GM12878 (cell line): ENCODE measurements around the gene TEX9. TPM values are rescaled to one million over a fixed set of nuclear protein-coding genes. Genes with fewer than 3 reads are reported as not detected.

Source experiments
- BRCA1 ChIP-seq: IDR thresholded peaks from 2 replicates; pipeline ENCODE4 v1.6.1; 2011; ENCODE audit warnings: low read depth, low read length, improper control_type of control experiment
- CHD1 ChIP-seq: IDR thresholded peaks from 2 replicates; pipeline ENCODE4 v1.6.1; 2012; ENCODE audit warnings: low read depth, low read length, improper control_type of control experiment
- CREM ChIP-seq: IDR thresholded peaks from 2 replicates; pipeline ENCODE4 v1.6.1; 2014; ENCODE audit warnings: antibody characterized with exemption, low read depth
- E2F4 ChIP-seq: IDR thresholded peaks from 2 replicates; pipeline ENCODE4 v1.6.1; 2012; ENCODE audit warnings: low read depth, low read length, improper control_type of control experiment
- EED ChIP-seq: sonication (generic); IDR thresholded peaks from 2 replicates; pipeline ENCODE4 v1.6.1; 2016; ENCODE audit warnings: antibody characterized with exemption, low read depth
- EGR1 ChIP-seq, 2 experiments: IDR thresholded peaks; 1 replicate in 1 of 2; 2 replicates in 1 of 2; pipeline ENCODE4 v1.6.1; 2011 to 2012; ENCODE audit warnings: low read depth in 2 of 2, low read length in 2 of 2, borderline replicate concordance in 1 of 2, mild to moderate bottlenecking in 1 of 2, moderate library complexity in 1 of 2
- MEF2A ChIP-seq: IDR thresholded peaks from 2 replicates; pipeline ENCODE4 v1.6.1; 2011; ENCODE audit warnings: low read depth, mild to moderate bottlenecking, low read length, moderate library complexity; ENCODE audit not compliant: insufficient read depth
- MXI1 ChIP-seq: fragments of 150-350 bp; IDR thresholded peaks from 2 replicates; pipeline ENCODE4 v1.6.1; 2011; ENCODE audit warnings: low read depth, mild to moderate bottlenecking, inconsistent platforms, low read length, improper control_type of control experiment
- MYB ChIP-seq: fragments of 150-350 bp; IDR thresholded peaks from 2 replicates; pipeline ENCODE4 v1.6.1; 2014; ENCODE audit warnings: mild to moderate bottlenecking, low read depth, low read length, borderline replicate concordance
- NFIC ChIP-seq: IDR thresholded peaks from 2 replicates; pipeline ENCODE4 v1.6.1; 2012; ENCODE audit warnings: low read depth, mild to moderate bottlenecking, inconsistent platforms, low read length, moderate library complexity
- NRF1 ChIP-seq: conservative IDR thresholded peaks from 2 replicates; pipeline ENCODE4 v1.6.1; 2011; ENCODE audit warnings: mild to moderate bottlenecking, low read depth, low read length, improper control_type of control experiment
- PAX8 ChIP-seq: fragments of 450-650 bp; IDR thresholded peaks from 2 replicates; pipeline ENCODE4 v1.6.1; 2017; ENCODE audit warnings: mild to moderate bottlenecking, moderate library complexity
- POLR2AphosphoS5 ChIP-seq: IDR thresholded peaks from 2 replicates; pipeline ENCODE4 v1.6.1; 2011; ENCODE audit warnings: mild to moderate bottlenecking, low read length, inconsistent platforms
- RBBP5 ChIP-seq: fragments of 200-600 bp; sonication (generic); conservative IDR thresholded peaks from 2 replicates; pipeline ENCODE4 v1.6.1; 2016
- RCOR1 ChIP-seq: conservative IDR thresholded peaks from 2 replicates; pipeline ENCODE4 v1.6.1; 2012; ENCODE audit warnings: low read depth, low read length, improper control_type of control experiment
- SIN3A ChIP-seq: IDR thresholded peaks from 2 replicates; pipeline ENCODE4 v1.6.1; 2012; ENCODE audit warnings: low read depth, low read length, improper control_type of control experiment
- SKIL ChIP-seq: fragments of 450-650 bp; IDR thresholded peaks from 2 replicates; pipeline ENCODE4 v1.6.1; 2017; ENCODE audit warnings: mild to moderate bottlenecking, low read depth, inconsistent platforms; ENCODE audit not compliant: poor library complexity, severe bottlenecking
- SMAD5 ChIP-seq: IDR thresholded peaks from 2 replicates; pipeline ENCODE4 v1.6.1; 2016; ENCODE audit warnings: antibody characterized with exemption, low read depth
- TCF3 ChIP-seq: IDR thresholded peaks from 2 replicates; pipeline ENCODE4 v1.6.1; 2012; ENCODE audit warnings: low read depth, mild to moderate bottlenecking, low read length, borderline replicate concordance; ENCODE audit not compliant: insufficient read depth
- YY1 ChIP-seq: IDR thresholded peaks from 2 replicates; pipeline ENCODE4 v1.6.1; 2011; ENCODE audit warnings: low read depth, mild to moderate bottlenecking, low read length
- polyA plus RNA-seq, 11 experiments: library from polyadenylated mRNA; depleted of rRNA in 4 of 11; unstranded in 6 of 11; stranded (reverse) in 5 of 11; fragments of >200 nt; fragmentation: Nextera tagmentation in 4 of 11; fragmentation: Illumina TruSeq in 1 of 11; extraction: Ambion mirVana in 4 of 11; extraction: Trizol in 1 of 11; gene quantifications; 1 replicate in 1 of 11; 2 replicates in 10 of 11; pipeline versions ENCODE4 v1.2.1 to v1.2.3, GENCODE V29; 2011 to 2016; ENCODE audit warnings: inconsistent platforms in 2 of 11, missing spikeins in 2 of 11, low read depth in 1 of 11
- total RNA-seq, 4 experiments: library from RNA; depleted of rRNA in 3 of 4; stranded (reverse); fragments of >200 nt in 3 of 4; fragmentation: Illumina TruSeq in 1 of 4; extraction: Trizol in 1 of 4; gene quantifications; 2 replicates each; pipeline versions ENCODE4 v1.2.1 to v1.2.3, GENCODE V29; 2013 to 2021
- TF ChIP-seq, protein P1 (sequence below): fragments of 450-650 bp; IDR thresholded peaks from 2 replicates; pipeline ENCODE4 v1.6.1; 2017; ENCODE audit warnings: low read depth, mild to moderate bottlenecking, moderate library complexity
- TF ChIP-seq, protein P2 (sequence below): fragments of 150-350 bp; IDR thresholded peaks from 2 replicates; pipeline ENCODE4 v1.6.1; 2014; ENCODE audit warnings: mild to moderate bottlenecking, low read depth, low read length
- TF ChIP-seq, protein P3 (sequence below): IDR thresholded peaks from 2 replicates; pipeline ENCODE4 v1.6.1; 2012; ENCODE audit warnings: low read length, inconsistent platforms

Gene TEX9
- total and polyA plus RNA-seq, 10 of the 15 experiments (the other 5 are each of a cell fraction or from before 2014, with no cell fraction given): 9.0 to 155 (median 70.0) TPM

GRCh38 chr15:56365075-56365711 lies at the start of gene TEX9 (continued):
- TF ChIP-seq MEF2A: 0 out of 2 replicates have a peak, but pooled peaks have one; percentile 34
- peak; percentile 91 for TF ChIP-seq POLR2AphosphoS5
- TF ChIP-seq, protein P1, sequence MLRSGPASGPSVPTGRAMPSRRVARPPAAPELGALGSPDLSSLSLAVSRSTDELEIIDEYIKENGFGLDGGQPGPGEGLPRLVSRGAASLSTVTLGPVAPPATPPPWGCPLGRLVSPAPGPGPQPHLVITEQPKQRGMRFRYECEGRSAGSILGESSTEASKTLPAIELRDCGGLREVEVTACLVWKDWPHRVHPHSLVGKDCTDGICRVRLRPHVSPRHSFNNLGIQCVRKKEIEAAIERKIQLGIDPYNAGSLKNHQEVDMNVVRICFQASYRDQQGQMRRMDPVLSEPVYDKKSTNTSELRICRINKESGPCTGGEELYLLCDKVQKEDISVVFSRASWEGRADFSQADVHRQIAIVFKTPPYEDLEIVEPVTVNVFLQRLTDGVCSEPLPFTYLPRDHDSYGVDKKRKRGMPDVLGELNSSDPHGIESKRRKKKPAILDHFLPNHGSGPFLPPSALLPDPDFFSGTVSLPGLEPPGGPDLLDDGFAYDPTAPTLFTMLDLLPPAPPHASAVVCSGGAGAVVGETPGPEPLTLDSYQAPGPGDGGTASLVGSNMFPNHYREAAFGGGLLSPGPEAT: 0 out of 2 replicates have a peak, but pooled peaks have one; percentile 15
- no peak for TF ChIP-seq E2F4
- TF ChIP-seq NRF1: no peak
- peak; percentile 81; the same call in 1 of the 2 replicates for TF ChIP-seq RCOR1
- TF ChIP-seq, protein P2, sequence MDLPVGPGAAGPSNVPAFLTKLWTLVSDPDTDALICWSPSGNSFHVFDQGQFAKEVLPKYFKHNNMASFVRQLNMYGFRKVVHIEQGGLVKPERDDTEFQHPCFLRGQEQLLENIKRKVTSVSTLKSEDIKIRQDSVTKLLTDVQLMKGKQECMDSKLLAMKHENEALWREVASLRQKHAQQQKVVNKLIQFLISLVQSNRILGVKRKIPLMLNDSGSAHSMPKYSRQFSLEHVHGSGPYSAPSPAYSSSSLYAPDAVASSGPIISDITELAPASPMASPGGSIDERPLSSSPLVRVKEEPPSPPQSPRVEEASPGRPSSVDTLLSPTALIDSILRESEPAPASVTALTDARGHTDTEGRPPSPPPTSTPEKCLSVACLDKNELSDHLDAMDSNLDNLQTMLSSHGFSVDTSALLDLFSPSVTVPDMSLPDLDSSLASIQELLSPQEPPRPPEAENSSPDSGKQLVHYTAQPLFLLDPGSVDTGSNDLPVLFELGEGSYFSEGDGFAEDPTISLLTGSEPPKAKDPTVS: no peak
- 0 out of 2 replicates have a peak, but pooled peaks have one; percentile 38 for TF ChIP-seq TCF3
- no peak for TF ChIP-seq PAX8
- TF ChIP-seq MYB: no peak
- peak; percentile 49; the same call in 1 of the 2 replicates for TF ChIP-seq NFIC
- 0 out of 2 replicates have a peak, but pooled peaks have one; percentile 59 for TF ChIP-seq SIN3A
- peak; percentile 65 for TF ChIP-seq BRCA1
- TF ChIP-seq EGR1 (IDR thresholded peaks at IDR 0.05; ENCODE audit: borderline replicate concordance in 1 of 2, low read depth in 2 of 2, low read length in 2 of 2): peak in 1 of 2 experiments; percentile 75; a peak in 1 of 3 replicates
- peak; percentile 83 for TF ChIP-seq MXI1
- TF ChIP-seq, protein P3, sequence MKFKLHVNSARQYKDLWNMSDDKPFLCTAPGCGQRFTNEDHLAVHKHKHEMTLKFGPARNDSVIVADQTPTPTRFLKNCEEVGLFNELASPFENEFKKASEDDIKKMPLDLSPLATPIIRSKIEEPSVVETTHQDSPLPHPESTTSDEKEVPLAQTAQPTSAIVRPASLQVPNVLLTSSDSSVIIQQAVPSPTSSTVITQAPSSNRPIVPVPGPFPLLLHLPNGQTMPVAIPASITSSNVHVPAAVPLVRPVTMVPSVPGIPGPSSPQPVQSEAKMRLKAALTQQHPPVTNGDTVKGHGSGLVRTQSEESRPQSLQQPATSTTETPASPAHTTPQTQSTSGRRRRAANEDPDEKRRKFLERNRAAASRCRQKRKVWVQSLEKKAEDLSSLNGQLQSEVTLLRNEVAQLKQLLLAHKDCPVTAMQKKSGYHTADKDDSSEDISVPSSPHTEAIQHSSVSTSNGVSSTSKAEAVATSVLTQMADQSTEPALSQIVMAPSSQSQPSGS: no peak
- no peak for TF ChIP-seq SKIL
- peak; percentile 54 for TF ChIP-seq EED
- 0 out of 2 replicates have a peak, but pooled peaks have one; percentile 37 for TF ChIP-seq RBBP5
- TF ChIP-seq SMAD5: peak; percentile 59; the same call in 1 of the 2 replicates
- TF ChIP-seq CHD1: no peak
- TF ChIP-seq YY1: peak; percentile 95
- TF ChIP-seq CREM: peak; percentile 32; the same call in 1 of the 2 replicates
